Stimulated activated CD8-positive, alpha-beta memory T cell treated with anti-CD3 and anti-CD28 coated beads, Interleukin-4, amount 100 ng/mL, for 48 hours (primary cell): Measurements from ENCODE around the gene PGM1.

ENCODE experiments used
- DNase-seq: peaks from one replicate; pipeline ENCODE4 v3.0.0-alpha.2; 2020

PGM1 gene

GRCh38 chr1:63635681-63636080 lies 42.5 kb downstream of the PGM1 start:
- no peak for DNase-seq

GRCh38 chr1:63636192-63637105 lies 43.2 kb downstream of the PGM1 start:
- DNase-seq = no peak

- no peak for DNase-seq
These were observed 45.3 kb downstream of the PGM1 start for GRCh38 chr1:63638471-63638870.

GRCh38 chr1:63638875-63639274 lies 45.7 kb downstream of the PGM1 start:
- DNase-seq = no peak

GRCh38 chr1:63640633-63641567 lies 47.7 kb downstream of the PGM1 start:
- DNase-seq = no peak

GRCh38 chr1:63641615-63642014 lies 48.4 kb downstream of the PGM1 start:
- DNase-seq = no peak

DNA sequence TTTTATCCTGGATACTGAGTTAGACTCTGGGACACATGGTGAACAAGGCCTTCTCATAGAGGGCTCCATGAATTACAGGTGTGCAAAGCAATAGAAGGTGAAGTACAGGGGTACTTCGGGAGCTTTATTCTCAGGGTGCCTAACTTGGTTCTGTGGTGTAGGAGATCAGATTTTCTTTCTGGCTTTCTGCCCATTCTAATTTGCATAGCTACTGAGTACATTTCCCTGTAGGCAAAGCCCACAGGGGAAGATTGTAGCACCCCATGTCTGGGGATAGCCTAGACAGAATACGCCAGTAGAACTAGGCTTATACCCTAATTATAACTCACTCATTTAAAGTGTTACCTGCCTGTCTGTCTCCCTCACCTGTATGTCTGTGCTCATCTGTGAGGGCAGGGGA lies 49.7 kb downstream of the PGM1 start:
- no peak for DNase-seq

DNA sequence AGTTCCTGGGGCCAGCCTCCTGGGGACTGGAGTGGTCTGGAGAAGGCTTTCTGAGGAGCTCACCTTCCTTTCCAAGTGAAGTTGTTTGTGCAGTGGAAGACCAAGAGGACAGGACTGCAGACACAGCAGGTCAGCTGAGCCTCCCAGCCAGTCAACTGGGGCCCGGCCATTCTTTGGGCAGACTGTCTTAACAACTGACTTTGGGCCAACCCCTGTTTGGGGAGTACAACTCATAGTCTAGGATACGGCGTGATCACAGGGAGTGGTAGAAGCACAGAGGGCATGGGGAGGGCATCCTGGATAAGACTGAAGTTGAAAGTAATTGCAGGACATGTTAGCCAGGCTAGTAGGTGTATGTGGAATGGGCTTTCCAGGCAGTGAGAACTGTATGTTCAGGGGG lies 50.3 kb downstream of the PGM1 start:
- no peak for DNase-seq

DNA sequence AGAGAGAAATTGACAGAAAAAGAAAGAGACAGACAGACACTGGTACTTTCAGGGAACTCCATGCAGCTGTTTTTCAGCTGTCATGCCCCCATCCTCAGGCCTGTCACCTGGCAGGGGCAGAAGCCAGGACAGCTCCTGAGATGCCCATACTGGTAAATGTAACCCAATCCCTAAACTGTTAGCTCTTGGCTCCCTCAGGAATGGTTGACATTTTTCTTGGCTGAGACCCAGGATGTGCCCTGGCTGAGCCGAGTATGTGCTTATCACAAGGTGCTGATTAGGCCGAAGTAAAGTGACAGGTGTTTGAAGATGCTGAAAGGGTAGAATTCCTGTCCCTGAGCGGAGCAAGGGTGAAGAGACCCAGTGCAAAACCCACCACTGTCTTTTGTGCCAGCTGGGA lies 50.7 kb downstream of the PGM1 start:
- no peak for DNase-seq

DNA sequence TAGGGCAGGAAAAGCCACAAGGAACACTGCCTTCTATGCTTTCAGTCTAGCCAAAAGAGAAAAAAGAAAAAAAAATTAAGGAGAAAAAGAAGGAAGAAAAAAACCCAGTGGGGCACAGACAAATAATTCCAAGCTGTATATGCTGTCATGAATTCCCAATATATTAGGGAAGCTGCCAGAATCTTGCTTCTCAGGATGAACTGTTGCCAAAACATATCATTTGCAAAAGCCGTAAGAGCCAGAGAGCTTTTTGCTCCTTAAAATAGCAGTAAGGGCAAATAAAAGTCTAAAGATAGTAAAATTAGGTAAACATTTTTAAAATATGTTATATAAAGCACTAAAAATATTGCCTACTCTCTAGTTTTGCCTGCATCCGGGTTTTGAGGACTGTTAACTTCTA lies 52.1 kb downstream of the PGM1 start:
- no peak for DNase-seq

DNA sequence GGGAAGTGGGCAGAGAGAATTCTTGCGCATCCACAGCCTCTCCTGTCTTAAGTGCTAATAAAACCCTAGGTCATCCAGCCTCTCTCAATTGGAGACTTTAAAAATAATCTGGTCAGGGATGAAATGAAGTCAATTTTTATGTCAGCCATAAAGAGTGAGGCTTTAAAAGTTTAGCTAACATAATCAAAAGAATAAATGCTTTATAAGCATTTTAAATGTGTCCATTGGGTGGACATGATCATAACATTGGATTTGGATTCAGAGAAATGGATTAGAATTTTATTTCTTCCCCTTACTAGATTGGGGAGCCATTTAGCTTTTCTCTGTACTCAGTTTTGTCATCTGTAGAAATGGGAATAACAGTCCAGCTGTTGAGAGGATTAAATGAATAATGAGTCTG lies 55.5 kb downstream of the PGM1 start:
- DNase-seq = no peak

DNA sequence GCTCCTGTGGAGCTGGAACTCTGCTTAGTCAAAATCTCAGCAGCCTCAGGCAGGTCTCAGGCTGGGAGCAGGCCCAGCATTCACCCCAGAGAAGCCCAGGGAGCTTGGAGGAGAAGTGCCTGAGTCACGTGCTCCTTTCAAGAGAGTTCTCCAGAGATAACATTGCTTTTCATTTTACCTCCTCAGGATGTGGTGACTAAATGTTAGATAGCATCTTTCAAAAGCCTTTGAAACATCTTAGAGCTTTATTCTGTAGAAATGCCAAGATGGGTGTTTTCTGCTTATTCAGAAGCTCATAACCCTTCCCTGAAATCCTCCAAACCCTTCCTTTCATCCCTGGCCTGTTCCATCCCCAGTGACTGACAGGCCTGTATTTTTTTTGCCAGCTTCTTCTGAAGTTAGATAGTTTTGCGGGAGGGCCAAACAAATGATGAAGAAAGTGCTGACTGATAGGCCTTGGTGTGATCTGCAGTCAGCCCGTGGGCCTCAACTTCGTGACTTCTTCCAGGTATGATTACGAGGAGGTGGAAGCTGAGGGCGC lies 58.0 kb downstream of the PGM1 start:
- DNase-seq = peak; percentile 42

DNA sequence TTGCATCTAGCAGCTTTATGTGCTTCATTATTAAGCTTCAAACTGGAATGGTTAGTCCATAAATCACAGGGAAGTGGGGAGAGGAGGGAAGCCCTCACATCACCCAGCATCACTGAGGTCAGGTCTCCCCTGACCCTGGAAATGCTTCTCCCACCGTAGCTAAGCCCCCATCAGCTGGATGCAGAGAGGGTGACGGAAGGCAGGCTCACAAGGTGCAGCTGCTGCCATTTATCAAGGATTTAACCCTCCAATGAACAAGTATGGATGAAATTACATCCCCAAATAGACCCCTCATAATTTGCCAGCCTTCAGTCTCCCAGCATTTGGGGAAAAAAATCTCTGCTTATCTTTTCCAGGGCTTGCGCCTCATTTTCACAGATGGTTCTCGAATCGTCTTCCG lies 60.8 kb downstream of the PGM1 start:
- no peak for DNase-seq

DNA sequence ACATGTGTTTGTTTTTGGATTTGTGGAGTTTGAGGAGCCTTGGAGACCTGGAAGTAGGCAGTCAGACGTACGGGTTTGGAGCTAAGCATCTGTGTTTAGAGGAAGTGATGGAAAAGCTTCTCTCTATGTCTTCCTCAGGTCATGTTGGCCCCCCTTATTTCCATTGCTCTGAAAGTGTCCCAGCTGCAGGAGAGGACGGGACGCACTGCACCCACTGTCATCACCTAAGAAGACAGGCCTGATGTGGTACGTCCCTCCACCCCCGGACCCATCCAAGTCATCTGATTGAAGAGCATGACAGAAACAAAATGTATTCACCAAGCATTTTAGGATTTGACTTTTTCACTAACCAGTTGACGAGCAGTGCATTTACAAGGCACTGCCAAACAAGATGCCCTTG lies 66.2 kb downstream of the PGM1 start:
- no peak for DNase-seq

DNA sequence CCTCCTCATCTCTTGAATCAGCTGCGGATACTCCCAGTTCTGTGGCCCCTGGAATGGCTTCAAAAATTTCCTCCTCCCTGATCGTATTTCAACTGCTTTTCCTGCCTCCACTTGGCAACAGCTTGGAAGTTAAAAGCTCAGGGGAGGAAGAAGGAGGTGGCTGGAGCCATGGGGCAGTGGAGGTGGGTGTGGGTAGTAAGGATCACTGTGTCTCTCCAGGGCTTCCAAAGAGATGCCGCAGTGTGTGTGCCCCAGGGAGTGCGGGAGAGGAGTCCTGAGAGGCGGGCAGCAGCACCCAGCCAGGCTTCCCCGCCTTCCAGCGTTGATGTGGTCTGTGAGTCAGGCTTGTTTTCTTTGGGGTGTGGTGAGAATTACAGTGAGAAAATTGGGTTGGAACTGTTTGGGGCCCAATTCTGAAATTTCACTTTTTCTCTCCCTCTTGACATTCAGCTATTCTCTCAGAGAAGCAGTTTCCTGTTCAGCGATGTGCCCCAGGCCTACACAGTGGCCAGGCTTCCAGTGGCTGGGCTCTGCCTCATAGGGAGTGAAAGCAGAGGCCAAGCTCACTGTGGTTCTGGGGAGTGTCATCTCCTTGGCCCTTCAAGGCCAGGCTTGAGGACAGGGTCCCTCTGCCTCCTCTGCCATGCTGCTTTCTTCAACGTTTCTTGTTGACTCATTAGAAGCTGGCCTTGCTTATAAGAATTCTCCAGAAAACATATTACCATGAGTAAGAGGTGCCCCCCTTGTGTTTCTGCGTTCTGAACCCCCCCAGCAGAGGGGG lies 69.0 kb downstream of the PGM1 start:
- no peak for DNase-seq

GRCh38 chr1:63662841-63663240 lies 69.6 kb downstream of the PGM1 start:
- DNase-seq = no peak

GRCh38 chr1:63663301-63663700 lies 70.1 kb downstream of the PGM1 start:
- DNase-seq = no peak

DNA sequence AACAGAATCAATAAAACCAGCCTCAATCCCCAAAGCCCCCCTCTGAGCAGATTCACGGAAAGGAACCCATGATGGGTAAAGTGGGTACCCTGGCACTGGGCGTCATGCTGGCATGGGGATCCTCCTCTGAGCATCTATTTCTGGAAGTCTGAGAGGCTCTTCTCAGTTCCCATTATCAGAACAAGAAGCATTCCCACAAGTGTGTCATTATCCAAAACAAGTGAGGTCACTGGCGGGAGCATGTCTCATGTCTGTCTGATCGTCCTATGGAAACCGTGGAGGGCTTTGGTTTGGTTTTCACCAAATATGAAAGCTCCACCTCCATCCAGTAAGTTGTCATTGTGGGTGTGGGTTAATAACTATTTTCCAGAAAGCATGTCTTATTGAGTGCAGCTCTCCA lies 70.7 kb downstream of the PGM1 start:
- DNase-seq = no peak

GRCh38 chr1:63664742-63665141 lies 71.5 kb downstream of the PGM1 start:
- DNase-seq = no peak

DNA sequence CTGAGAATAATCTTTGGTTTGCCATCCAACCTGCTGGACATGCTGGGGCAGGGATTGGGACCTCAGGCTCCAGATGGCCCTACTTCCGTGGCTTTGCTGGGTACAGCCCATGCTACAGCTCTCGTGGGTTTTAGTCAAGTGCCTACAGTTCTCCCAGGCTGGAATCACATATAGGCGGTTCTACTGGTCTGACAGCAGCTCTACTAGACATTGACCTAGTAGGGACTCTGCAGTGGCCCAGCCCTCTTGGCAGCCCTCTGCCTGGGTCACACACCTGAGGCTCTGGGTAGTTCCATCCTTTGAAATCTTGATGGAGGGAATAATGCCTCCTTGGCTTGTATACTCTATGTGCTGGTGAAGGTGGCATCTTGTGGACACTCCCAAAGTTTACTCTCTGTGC lies 72.2 kb downstream of the PGM1 start:
- no peak for DNase-seq

DNA sequence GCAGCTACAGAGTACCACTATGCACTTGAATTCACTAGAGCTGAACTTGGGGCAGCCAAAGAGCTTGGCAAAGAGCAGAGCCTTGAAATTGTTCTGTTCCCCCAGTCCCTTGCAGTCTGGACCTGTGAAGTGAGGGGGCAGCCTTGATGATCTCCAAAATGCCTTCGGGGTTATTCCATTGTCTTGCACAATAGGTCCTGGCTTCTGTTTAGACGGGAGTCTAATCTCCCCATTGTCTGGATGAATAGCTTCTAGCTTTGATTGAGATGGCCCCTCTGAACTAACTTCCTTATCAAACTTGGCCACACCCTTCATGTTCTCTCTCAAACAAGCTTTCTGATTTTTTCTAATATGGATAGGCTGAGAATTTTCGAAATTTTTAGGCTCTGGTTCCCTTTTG lies 72.6 kb downstream of the PGM1 start:
- DNase-seq = no peak

DNA sequence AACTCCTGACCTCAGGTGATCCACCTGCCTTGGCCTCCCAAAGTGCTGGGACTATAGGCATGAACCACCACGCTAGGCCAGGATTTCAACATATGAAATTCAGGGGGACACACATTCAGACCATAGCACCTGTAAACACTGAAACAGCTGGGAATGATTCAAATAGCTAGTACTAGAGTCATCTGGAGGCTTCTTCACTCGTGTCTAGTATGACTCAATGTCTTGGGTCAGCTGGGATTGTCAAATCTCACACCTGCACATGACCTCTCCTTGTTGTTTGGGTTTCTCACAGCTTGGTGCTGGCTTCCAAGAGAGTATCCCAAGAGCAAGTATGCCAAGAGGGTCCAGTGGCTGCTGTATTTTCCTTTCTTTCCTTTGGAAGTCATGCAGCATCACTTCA lies 75.1 kb downstream of the PGM1 start:
- DNase-seq = no peak
